HG03432 (cell line): Measurements from ENCODE around the gene KIZ.

ENCODE experiments used
- ATAC-seq: cut with Tn5 transposase; IDR thresholded peaks from one replicate; pipeline ENCODE4 v1.9.1; 2021; ENCODE audit warnings: mild to moderate bottlenecking, moderate library complexity; ENCODE audit not compliant: unreplicated experiment

The KIZ gene

GRCh38 chr20:21125849-21126580 lies at the start of gene KIZ:
KIZ (plus strand) TSS chr20:21126082; CDS start chr20:21126116, 34 bp downstream.
- peak; percentile 99 for ATAC-seq

- no peak for ATAC-seq
These were observed 48.0 kb upstream of the KIZ start for GRCh38 chr20:21077809-21078345.

GRCh38 chr20:21082584-21082983 lies 43.3 kb upstream of the KIZ start:
- ATAC-seq, result no peak

DNA sequence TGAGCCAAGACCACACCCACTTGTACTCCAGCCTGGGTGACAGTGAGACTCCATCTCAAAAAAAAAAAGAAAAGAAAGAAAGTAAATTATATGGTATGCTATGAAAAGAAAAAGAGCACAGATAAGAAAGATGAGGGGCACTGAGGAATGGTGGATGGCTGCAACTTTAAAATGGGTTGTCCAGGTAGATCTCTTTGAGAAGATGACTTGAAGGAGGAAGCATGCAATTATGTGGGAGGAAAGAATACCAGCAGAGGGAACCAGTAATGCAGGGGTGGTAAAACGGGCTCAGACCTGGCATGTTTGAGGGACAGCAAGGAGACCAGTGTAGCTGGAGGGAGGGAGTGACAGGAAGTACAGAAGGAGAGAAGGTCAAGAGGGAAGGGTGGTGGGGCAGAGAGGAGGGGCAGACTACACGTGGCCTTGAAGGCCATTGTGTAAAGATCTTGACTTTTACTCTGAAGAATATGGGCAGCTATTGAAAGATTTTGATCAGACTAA lies 42.0 kb upstream of the KIZ start:
- ATAC-seq, result no peak

DNA sequence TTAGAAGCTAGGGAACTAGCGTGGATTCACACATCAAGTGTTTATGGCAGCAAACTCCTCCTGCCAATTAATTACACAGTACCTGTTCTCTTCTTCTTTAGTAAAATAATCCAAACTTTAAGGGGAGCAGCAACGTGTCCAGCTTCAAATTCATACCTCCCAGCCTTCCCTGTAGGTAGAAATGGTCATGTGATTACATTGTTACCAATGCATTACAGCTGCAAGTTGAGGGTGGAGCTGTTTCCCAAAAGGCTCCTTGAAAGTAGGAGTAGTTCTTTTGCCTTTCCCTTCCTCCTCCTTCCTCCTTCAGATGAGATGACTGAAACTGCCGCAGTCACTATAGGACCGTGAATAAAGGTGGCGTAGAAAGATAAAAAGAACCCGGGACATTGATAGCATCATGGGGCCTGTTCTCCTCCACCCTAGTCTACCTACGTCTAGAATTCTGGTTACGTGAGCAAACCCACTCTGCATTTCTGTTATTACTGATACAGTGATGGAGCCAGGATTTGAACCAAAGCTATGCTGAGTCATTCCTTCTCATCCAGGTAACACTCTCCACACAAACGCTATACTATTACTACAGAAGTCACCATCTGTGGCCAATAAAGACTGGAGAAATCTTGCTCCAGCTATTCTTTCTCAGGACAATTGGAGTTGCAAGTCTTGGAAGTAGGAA lies 37.9 kb upstream of the KIZ start:
- no peak for ATAC-seq

GRCh38 chr20:21089391-21089790 lies 36.5 kb upstream of the KIZ start:
- no peak for ATAC-seq

- no peak for ATAC-seq
These were observed 35.7 kb upstream of the KIZ start for GRCh38 chr20:21090111-21090618.

DNA sequence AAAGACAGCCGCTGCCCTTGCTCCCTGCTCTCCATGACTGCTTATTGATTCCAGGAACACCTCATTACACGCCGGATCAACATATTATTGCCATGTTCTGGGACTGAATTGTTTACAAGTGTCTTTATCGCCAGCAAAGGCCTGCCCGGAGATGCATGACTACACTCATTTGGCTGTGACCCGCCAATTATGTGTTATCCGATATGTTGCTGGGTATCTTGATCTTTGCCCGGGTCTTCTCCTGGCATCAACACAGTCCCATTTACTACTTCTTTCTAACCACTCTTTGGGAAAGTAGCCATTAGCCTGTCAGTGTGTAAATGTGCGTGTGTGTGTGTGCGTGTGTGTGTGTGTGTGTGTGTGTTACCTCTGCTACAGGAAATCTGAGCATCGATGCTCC lies 35.2 kb upstream of the KIZ start:
- ATAC-seq, result no peak

DNA sequence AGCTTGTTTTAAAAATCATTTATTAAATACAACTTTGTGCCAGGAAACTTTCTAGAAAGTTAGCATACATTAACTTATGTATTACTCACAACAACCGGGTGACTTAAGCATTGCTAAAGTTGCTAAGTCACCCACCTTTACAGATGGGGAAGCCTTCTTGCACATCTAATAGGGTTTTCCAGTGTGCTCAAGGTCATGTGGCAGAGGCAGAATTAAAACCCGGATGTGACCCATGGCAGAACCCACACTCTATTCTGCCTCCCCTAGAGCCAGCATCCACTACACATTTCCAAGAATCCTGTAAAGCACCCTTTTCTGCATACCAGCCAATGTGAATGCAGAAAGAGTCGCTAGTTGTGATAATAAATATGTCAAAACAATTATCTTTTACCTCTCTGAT lies 33.1 kb upstream of the KIZ start:
- no peak for ATAC-seq

DNA sequence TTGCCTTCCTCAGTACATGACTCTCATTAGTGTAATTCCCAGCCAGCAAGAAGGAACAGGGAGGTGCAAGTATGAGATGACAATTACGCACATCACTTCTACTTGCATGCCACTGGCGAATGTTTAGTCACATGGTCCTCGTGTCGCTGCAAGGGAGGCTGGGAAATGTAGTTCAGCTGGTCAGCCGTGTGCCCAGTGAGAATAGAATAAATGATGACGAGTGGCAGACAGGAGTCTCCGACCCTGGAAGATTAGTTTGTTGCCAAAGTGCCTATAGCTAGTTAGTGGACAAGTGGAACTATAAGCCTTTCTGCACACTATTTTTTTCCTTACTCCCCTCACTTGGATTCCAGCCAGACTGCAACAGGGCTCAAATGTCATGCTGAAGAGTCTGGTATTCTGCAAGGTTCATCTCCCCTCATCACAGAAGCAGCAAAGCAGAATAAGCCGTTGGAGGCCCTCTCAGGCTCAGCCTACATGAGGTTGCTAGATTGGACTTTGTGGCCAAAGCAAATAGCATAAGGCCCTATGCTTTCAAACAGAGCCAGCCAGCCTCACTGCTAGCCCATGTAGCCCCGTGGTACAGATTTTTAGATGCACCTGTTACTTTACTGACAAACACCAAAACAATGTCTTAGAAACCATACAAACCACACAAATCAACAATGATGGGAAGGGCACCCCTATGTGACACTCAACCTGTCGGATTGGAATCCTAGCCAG lies 29.4 kb upstream of the KIZ start:
- no peak for ATAC-seq

GRCh38 chr20:21099751-21100577 lies 25.9 kb upstream of the KIZ start:
- ATAC-seq, result peak; percentile 45

- no peak for ATAC-seq
These were observed 25.1 kb upstream of the KIZ start for GRCh38 chr20:21100578-21101452.

DNA sequence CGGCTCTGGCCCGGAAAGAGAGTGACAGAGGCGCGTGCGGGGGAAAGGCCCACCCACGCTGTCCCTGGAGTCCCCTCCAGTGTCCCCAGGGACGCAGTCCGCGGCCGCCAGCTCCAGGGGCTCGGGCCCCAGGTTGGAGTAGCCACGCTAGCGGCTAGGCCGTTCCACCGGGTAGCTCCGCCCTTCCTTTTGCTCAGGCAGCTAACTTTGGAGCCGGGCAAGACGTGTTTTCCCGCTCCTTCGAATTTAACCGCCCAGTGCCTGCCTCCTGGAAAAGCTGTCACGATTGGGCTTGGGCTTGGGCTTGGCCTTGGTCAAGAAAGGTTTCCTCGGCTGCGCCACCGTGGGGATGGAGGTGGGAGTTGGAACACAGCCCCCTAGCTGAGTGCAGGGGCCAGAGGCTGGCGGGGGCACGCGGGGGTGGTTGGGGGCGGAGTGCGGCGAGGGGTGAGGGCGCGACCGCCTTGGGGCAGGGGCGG lies 24.4 kb upstream of the KIZ start:
- ATAC-seq, result no peak

- ATAC-seq, result no peak
These were observed 23.8 kb upstream of the KIZ start for GRCh38 chr20:21101932-21102575.

DNA sequence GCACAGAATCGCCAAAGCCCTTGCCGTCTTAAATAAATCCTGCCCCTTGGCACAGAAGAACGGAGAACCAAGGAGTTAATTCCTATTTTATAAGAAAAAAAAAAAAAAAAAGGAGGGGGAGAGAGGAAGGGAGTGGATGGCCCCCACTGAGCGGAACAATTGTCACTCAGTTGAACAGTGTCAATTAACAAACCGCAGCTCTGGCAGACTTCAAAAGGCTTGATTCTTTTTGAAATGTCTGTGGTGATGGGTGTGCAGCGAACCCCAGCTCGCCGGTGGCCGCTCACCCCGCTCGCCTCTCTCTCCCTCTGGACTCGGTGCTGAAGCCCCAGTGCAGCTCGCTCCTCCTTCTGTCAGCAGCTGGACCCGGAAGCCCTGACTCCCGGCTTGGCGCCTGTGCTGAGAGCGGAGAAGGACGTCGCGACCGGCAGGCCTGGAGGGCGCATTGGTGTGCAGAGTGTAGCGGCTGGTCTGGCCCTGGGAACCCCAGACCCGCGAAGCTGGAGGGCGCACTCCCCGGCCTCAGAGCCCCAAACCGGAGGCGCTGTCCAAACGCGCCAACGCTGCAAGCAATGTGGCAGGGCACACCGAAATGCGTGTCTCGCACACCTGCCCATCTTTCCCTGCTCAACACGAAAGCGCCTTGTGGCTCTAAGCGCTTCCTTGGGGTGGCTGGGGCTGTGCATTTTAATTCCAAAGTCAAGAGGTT lies 23.1 kb upstream of the KIZ start:
- peak; percentile 42 for ATAC-seq

GRCh38 chr20:21103582-21104465 lies 22.1 kb upstream of the KIZ start:
- no peak for ATAC-seq

- ATAC-seq, result no peak
These were observed 21.5 kb upstream of the KIZ start for GRCh38 chr20:21104466-21104761.
